HUES48 (cell line): ENCODE data around the gene MCCC1.

Experiments
- H3K27ac ChIP-seq: one replicate; pipeline ENCODE4 v1.7.0; 2013; ENCODE audit warnings: low read depth, low read length, inconsistent platforms
- H3K27me3 ChIP-seq: 2 replicates; pipeline ENCODE4 v1.6.1; 2013; ENCODE audit warnings: mild to moderate bottlenecking, low read length; ENCODE audit not compliant: control insufficient read depth, insufficient read depth
- H3K36me3 ChIP-seq: 2 replicates; pipeline ENCODE4 v1.6.1; 2013; ENCODE audit warnings: low read length; ENCODE audit not compliant: control insufficient read depth, insufficient read depth
- H3K4me1 ChIP-seq: 2 replicates; pipeline ENCODE4 v1.6.1; 2013; ENCODE audit warnings: mild to moderate bottlenecking, low read length; ENCODE audit not compliant: control insufficient read depth, insufficient read depth
- H3K4me3 ChIP-seq: 2 replicates; pipeline ENCODE4 v1.5.1; 2013; ENCODE audit warnings: mild to moderate bottlenecking, low read depth, low read length
- H3K9ac ChIP-seq: 2 replicates; pipeline ENCODE4 v1.6.1; 2013; ENCODE audit warnings: mild to moderate bottlenecking, low read depth, low read length, moderate library complexity
- H3K9me3 ChIP-seq: 2 replicates; pipeline ENCODE4 v1.6.1; 2013; ENCODE audit warnings: low read length; ENCODE audit not compliant: control insufficient read depth, insufficient read depth

The MCCC1 gene

DNA sequence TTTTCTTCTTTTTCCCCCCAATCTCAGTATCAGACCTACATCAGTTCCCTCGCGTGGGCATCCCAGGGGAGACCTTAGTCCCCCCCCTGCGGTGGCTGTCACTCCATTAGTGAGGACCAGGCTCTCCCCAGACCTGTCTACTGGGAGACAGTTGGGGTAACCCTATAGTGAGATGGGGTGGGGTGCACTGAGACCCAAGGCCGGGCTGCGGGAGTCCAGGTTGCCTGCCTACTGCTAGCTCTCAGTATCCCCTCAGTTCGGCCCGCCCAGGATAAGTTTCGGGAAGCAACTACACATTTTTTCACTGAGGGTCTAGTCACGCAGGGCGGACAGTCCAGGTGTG, 118.3 kb downstream of the MCCC1 start:
- Histone ChIP-seq H3K4me3 (peak overlapping the region; percentile 99), H3K27ac (no peak overlapping the region), H3K9ac (no peak overlapping the region), H3K36me3 (no peaks in the 10 kb centered on the region), H3K4me1 (peaks cover 24% of the 10 kb centered on the region), H3K27me3 (no peaks in the 10 kb centered on the region), H3K9me3 (no peaks in the 10 kb centered on the region)

DNA sequence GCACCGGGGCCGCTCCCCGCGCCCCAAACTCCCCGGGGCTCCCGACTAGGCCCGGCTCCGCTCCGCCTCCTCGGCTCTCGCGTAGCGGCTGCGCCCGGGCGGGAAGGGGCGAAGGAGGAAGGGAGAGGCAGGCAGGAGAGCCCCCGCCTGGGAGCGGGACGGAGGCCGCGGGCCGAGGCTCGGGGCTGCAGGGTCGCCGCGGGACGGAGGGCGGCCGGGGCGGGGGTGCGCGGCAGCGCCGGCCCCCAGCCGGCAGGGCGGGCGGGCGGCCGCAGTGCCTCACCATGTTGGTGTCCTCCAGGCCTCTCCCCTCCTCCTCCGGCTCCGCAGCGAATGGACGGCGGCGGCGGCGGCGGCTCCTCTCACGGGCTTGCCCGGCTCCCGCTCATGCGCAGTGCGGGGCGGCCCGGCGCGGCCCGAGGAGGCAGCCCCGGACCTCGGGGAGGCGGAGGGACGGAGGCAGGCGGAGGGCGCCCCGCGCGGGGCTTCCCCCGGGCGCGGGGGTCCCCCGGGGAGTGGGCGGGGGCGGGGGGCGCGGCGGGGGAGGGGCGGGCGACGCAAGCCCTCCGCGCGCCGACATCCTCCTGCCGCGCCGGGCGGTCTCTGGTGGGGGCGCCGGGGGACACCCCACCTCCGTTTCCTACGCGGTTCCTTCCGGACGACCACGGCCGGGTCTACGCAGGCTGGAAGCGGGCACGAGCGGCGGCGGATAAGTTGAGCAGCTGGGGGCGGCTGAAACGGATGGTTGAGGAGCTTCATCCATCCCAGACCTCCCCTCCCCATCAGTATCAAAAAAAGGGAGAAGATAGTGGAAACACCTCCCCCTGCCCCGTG, 118.9 kb downstream of the MCCC1 start, which contains the start of gene DCUN1D1:
TSS of gene DCUN1D1 (minus strand) at position 335 of the 834 bp plus-strand sequence. CDS start at position 286, 49 bp downstream.
- no peaks in the 10 kb centered on the region for H3K27me3 ChIP-seq
- peak within 1 kb of the TSS; percentile 79 for H3K27ac ChIP-seq
- H3K9me3 ChIP-seq, result no peaks in the 10 kb centered on the region
- H3K4me3 ChIP-seq, result peak within 1 kb of the TSS; percentile 99
- no peaks in the 10 kb centered on the region for H3K36me3 ChIP-seq
- peaks cover 26% of the 10 kb centered on the region for H3K4me1 ChIP-seq
- peak within 1 kb of the TSS; percentile 69 for H3K9ac ChIP-seq

DNA sequence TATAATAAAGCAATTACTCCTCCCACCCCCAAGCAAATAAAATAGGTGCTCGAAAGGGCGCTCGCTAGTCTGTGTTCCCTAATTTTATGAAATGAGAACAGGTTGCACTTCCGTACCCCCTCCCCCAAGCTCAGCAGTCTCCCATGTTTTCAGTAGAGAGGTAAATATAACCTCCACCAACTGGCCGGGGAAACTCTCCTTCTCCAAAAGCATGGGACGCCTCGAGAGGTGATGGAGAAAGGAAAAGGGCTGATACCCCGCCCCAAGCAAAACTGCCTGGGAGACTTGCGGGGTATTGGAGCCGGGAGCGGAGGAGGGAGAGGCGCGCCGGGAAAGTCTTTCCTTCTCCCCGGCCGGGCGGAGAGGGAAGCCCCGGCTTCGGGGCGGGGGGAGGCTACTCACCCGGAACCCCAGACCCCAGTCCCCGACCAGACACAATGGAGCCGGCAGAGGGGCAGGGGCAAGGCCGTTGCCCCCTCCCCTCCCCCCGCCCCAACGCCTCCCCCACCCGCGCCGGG, 119.6 kb downstream of the MCCC1 start:
- H3K4me1 ChIP-seq, result peaks cover 30% of the 10 kb centered on the region

DNA sequence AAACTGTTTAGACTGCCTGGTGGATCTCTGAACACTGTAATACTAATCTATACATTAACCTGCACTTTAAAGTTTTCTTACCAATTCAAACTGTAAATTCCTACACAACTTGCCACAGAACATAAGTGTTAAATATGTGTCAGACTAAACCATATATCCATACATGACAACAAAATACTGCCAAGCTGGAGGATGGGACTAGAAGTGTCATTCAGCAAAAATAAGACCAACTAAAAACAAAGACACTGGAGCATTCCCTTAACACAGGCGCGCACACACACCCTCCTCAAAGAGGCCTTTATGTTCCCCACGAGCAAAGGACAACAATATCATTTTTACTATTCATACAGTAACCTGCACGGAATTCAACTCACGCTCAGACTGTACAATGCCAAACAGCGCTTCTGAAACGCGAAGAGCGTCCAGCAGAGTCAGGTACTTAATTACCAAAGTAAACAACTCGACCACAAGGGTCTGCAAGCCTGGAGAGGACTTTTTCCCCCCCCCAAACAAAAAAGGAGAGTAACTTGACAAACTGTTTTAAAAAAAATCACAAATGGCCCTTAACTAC, 120.1 kb downstream of the MCCC1 start:
- no peaks in the 10 kb centered on the region for H3K36me3 ChIP-seq
- peak overlapping the region; percentile 69 for H3K9ac ChIP-seq
- no peaks in the 10 kb centered on the region for H3K9me3 ChIP-seq
- no peaks in the 10 kb centered on the region for H3K27me3 ChIP-seq
- peaks cover 34% of the 10 kb centered on the region for H3K4me1 ChIP-seq
- peak overlapping the region; percentile 79 for H3K27ac ChIP-seq
- peak overlapping the region; percentile 99 for H3K4me3 ChIP-seq

More for the DNA sequence above, 119.6 kb downstream of the MCCC1 start:
- H3K9me3 ChIP-seq, result no peaks in the 10 kb centered on the region
- peak overlapping the region; percentile 79 for H3K27ac ChIP-seq
- peak overlapping the region; percentile 99 for H3K4me3 ChIP-seq
- H3K27me3 ChIP-seq, result no peaks in the 10 kb centered on the region
- no peaks in the 10 kb centered on the region for H3K36me3 ChIP-seq
- peak overlapping the region; percentile 69 for H3K9ac ChIP-seq

DNA sequence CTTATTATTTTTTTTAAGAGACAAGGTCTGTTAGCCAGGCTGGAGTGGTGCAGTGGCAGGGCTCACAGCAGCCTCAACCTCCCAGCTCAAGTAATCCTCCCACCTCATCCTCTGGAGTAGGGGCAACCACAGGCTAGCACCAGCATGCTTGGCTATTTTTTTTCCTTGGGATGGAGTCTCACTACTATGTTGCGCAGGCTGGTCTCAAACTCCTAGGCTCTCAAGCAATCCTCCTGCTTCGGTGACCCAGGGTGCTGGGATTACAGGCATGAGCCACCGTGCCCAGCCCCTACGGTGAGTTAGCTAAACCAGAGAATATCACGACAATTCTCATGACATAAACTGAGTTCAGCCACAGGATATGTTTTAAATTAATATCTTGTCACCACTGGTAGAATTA, 120.9 kb downstream of the MCCC1 start:
- Histone ChIP-seq H3K4me3 (peak overlapping the region; percentile 99), H3K9me3 (no peaks in the 10 kb centered on the region), H3K4me1 (peaks cover 34% of the 10 kb centered on the region), H3K36me3 (no peaks in the 10 kb centered on the region; the same call in 1 of the 2 replicates), H3K27me3 (no peaks in the 10 kb centered on the region), H3K9ac (no peak overlapping the region), H3K27ac (no peak overlapping the region)

DNA sequence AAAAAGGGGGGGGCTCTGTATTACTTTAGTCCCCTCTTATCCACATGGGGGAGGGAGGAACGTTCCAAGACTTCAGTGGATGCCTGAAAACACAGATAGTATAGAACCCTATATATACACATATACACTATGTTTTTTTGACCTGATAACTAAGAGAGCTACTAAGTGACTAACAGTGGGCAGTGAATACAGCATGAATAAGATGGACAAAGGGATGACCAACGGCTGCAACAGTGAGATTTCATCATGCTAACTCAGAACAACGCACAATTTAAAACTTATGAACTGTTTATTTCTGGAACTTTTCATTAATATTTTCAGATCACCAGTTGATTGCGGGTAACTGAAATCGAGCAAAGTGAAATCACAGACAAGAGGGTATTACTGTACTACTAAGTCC, 126.2 kb downstream of the MCCC1 start:
- peaks cover 32% of the 10 kb centered on the region; the same call in 1 of the 2 replicates for H3K4me1 ChIP-seq
- H3K27me3 ChIP-seq, result no peaks in the 10 kb centered on the region
- H3K36me3 ChIP-seq, result no peaks in the 10 kb centered on the region; the same call in 1 of the 2 replicates
- no peak overlapping the region for H3K4me3 ChIP-seq
- no peak overlapping the region for H3K9ac ChIP-seq
- H3K27ac ChIP-seq, result no peak overlapping the region
- no peaks in the 10 kb centered on the region for H3K9me3 ChIP-seq

DNA sequence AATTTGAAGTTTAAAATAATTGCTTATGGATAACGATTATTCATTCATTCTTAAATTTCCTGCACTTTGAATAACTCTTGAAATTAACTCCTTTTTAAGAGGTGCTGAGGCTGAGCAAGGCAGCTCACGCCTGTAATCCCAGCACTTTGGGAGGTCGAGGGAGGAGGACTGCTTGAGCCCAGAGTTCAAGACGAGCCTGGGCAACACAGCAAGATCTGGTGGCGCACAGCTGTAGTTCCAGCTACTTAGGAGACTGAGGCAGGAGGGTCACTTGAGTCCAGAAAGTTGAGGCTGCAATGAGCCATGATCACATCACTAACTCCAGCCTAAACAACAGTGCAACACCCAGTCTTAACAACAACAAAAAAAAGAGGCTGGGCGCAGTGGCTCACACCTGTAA, 126.9 kb downstream of the MCCC1 start:
- Histone ChIP-seq H3K4me3 (no peak overlapping the region), H3K9me3 (no peaks in the 10 kb centered on the region), H3K9ac (no peak overlapping the region), H3K36me3 (no peaks in the 10 kb centered on the region; the same call in 1 of the 2 replicates), H3K4me1 (peaks cover 30% of the 10 kb centered on the region; the same call in 1 of the 2 replicates), H3K27ac (no peak overlapping the region), H3K27me3 (no peaks in the 10 kb centered on the region)

DNA sequence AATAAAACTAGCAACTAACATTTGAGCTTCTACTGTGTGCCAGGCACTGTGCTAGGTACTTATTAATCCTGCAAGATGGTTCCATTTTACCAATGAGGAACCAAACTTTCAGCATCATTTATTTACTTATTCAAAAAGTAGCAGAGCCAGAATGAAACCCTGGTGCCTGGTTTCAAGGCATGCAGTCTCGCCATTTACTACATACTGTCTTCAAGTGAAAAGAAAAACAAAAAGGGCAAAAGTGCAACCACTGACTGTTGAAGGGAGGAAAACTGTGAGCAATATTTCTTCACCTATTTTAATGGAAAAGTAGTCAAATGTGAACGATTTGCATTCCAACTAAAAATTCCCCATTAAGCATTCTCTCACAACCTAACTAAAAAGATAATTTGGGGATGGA, 127.7 kb downstream of the MCCC1 start:
- Histone ChIP-seq H3K27ac (no peak overlapping the region), H3K4me3 (no peak overlapping the region), H3K36me3 (no peaks in the 10 kb centered on the region; the same call in 1 of the 2 replicates), H3K4me1 (peaks cover 27% of the 10 kb centered on the region; the same call in 1 of the 2 replicates), H3K9ac (no peak overlapping the region), H3K27me3 (no peaks in the 10 kb centered on the region), H3K9me3 (no peaks in the 10 kb centered on the region)

DNA sequence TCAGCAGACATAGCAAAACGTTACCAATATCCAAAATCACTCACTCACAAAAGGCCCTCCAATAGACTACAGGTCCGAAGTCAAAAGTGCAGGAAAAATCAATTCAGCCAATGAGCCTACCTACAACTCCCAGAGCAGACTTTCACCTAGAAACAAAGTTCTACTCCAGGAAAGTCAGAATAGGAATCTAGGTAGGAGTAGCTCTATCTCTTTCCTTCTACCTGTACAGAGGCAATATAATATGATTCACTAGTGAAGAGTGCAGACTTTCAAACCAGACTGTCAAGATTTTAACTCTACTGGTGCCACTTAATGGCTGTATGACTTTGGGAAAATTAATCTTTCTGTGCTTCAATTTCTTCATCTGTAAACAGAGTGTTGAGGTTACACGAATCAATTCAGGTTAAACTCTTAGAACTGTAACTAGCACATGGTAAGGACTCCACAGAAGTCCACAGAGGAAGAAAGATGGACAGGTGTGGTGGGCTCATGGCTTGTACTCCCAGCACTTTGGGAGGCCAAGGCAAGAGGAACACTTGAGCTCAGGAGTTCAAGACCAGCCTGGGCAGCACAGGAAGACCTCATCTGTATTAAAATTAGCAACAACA, 128.4 kb downstream of the MCCC1 start:
- H3K27me3 ChIP-seq, result no peaks in the 10 kb centered on the region
- no peaks in the 10 kb centered on the region; the same call in 1 of the 2 replicates for H3K36me3 ChIP-seq
- no peak overlapping the region for H3K9ac ChIP-seq
- no peak overlapping the region for H3K4me3 ChIP-seq
- no peak overlapping the region for H3K27ac ChIP-seq
- peaks cover 27% of the 10 kb centered on the region for H3K4me1 ChIP-seq
- H3K9me3 ChIP-seq, result no peaks in the 10 kb centered on the region

DNA sequence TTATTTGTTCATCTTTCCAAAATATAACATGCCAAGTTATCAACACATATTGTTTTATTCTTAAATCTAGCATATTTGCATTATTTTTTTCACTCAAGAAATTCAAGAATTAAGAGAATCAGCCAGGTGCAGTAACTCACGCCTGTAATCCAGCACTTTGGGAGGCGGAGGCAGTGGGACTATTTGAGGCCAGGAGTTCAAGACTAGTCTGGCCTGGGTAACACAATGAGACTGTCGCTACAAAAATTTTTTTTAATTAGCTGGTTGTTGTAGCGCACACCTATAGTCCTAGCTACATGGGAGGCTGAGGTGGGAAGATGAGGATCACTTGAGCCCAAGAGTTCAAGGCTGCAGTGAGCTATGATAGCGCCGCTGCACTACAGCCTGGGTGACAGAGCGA, 129.4 kb downstream of the MCCC1 start:
- Histone ChIP-seq H3K27ac (no peak overlapping the region), H3K9ac (no peak overlapping the region)

More for the DNA sequence above, 129.4 kb downstream of the MCCC1 start:
- no peaks in the 10 kb centered on the region for H3K9me3 ChIP-seq
- no peak overlapping the region for H3K4me3 ChIP-seq
- H3K27me3 ChIP-seq, result no peaks in the 10 kb centered on the region
- peaks cover 22% of the 10 kb centered on the region for H3K4me1 ChIP-seq
- H3K36me3 ChIP-seq, result no peaks in the 10 kb centered on the region; the same call in 1 of the 2 replicates
